ENCODE results near the gene ARHGAP11A. TPM values are rescaled to one million over a fixed set of nuclear protein-coding genes. Genes with fewer than 3 reads are reported as not detected.

The ARHGAP11A gene
- polyA plus RNA-seq, 1 experiment: 9.1 TPM

DNA sequence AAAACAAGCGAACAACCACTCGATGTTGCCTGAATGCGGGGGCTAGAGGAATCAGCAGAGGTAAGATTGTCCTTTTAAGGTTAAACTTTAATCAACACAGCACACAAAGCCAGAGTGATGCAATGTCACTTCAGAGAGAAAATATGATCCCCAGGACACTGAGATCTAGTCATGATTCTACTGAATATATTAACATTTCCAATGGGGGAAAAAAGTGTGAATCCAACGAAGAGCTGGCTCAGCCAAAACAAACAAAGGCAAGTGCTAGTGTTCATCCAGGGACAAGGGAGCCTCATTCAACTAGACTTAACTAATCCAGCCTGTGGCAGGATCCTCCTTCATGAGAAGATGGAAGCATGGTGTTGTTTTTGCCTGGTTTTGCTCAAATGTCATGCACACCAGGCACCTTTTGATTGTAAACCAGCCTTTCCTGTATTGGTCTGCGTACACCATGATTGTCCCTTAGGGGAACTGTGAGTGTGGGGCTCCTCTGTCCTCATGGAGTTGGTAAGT lies 62.0 kb downstream of the ARHGAP11A start:
- CTCF ChIA-PET: interaction anchor here (0.9 to 4.2 kb wide), 2 partner anchors 14 to 28 kb away, joined by 3 to 17 read pairs; no protein-coding TSS in a partner anchor

DNA sequence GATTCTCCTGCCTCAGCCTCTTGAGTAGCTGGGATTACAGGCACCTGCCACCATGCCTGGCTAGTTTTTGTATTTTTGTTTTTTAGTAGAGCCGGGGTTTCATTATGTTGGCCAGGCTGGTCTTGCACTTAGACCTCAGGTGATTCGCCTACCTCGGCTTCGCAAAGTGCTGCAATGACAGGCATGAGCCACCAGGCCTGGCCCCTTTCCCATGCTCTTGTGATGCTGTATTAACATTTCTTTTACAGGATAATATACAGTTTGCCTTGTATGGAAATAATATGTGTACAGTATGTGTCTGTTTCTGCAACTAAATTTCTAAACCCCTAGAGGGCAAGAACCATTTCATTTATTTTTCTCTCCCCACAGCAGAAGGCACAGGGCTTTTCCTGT lies 64.0 kb downstream of the ARHGAP11A start:
- TF ChIP-seq, protein P1, sequence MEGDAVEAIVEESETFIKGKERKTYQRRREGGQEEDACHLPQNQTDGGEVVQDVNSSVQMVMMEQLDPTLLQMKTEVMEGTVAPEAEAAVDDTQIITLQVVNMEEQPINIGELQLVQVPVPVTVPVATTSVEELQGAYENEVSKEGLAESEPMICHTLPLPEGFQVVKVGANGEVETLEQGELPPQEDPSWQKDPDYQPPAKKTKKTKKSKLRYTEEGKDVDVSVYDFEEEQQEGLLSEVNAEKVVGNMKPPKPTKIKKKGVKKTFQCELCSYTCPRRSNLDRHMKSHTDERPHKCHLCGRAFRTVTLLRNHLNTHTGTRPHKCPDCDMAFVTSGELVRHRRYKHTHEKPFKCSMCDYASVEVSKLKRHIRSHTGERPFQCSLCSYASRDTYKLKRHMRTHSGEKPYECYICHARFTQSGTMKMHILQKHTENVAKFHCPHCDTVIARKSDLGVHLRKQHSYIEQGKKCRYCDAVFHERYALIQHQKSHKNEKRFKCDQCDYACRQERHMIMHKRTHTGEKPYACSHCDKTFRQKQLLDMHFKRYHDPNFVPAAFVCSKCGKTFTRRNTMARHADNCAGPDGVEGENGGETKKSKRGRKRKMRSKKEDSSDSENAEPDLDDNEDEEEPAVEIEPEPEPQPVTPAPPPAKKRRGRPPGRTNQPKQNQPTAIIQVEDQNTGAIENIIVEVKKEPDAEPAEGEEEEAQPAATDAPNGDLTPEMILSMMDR (IDR thresholded peaks at IDR 0.05; ENCODE audit: low read depth, low read length): no peak
- Histone ChIP-seq H3K4me3 (ENCODE audit: low read depth, low read length) (no peak overlapping the region), H3K27ac (ENCODE audit: low read depth, low read length) (no peak overlapping the region), H3K9me3 (ENCODE audit: control insufficient read depth, insufficient read depth, low read length) (no peaks in the 10 kb centered on the region), H3K27me3 (ENCODE audit: control insufficient read depth, insufficient read depth, low read length) (no peaks in the 10 kb centered on the region)
- ChIA-PET CTCF (interaction anchor here (0.7 to 4.2 kb wide), 2 partner anchors 16 to 321 kb away, joined by 4 to 17 read pairs; no protein-coding TSS in a partner anchor), POLR2A (interaction anchor here (0.7 kb wide), 1 partner anchor 16 kb away, joined by 5 read pairs; no protein-coding TSS in a partner anchor)
- DNase-seq (ENCODE audit: low read depth, low spot score): no peak

More for the DNA sequence above, 62.0 kb downstream of the ARHGAP11A start:
- DNase-seq (ENCODE audit: low read depth, low spot score): no peak
- Histone ChIP-seq H3K27me3 (ENCODE audit: control insufficient read depth, insufficient read depth, low read length) (no peaks in the 10 kb centered on the region), H3K4me3 (ENCODE audit: low read depth, low read length) (no peak overlapping the region), H3K9me3 (ENCODE audit: control insufficient read depth, insufficient read depth, low read length) (peaks cover under 1% of the 10 kb centered on the region; the same call in 1 of the 2 replicates), H3K27ac (ENCODE audit: low read depth, low read length) (no peak overlapping the region)
- TF ChIP-seq, protein P1 (IDR thresholded peaks at IDR 0.05; ENCODE audit: low read depth, low read length): no peak
- POLR2A ChIA-PET: no interaction called here

DNA sequence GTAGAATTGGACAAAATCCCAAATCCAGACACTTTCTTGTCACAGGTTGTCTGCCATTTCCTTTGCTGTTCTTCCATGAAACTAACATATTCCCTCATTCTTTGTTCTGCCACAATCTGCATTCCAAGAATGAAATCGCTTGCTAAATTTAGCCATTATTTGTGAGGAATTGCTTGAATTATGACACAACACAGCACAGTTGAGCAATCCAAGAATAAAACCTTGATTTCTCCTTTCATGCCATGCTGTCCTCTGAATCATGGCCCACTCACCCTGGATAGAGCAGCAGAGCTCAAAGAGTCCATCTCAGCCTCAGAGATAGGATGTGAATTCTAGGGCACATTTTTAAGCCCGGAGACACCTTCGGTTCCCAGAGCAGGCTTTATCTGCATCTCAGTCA lies 67.3 kb downstream of the ARHGAP11A start:
- DNase-seq (ENCODE audit: low read depth, low spot score): peak; percentile 82
- ChIA-PET CTCF (interaction anchor here (0.5 to 3.2 kb wide), 4 partner anchors 20 to 297 kb away, joined by 3 to 14 read pairs (median 4); no protein-coding TSS in a partner anchor), POLR2A (interaction anchor here (0.7 to 1.2 kb wide), 3 partner anchors 23 to 33 kb away, joined by 3 to 7 read pairs (median 5); no protein-coding TSS in a partner anchor)
- H3K27ac ChIP-seq (ENCODE audit: low read depth, low read length): peak overlapping the region; percentile 72
- no peaks in the 10 kb centered on the region for H3K27me3 ChIP-seq (ENCODE audit: control insufficient read depth, insufficient read depth, low read length)
- TF ChIP-seq, protein P1 (IDR thresholded peaks at IDR 0.05; ENCODE audit: low read depth, low read length): no peak
- no peak overlapping the region for H3K4me3 ChIP-seq (ENCODE audit: low read depth, low read length)
- no peaks in the 10 kb centered on the region for H3K9me3 ChIP-seq (ENCODE audit: control insufficient read depth, insufficient read depth, low read length)

DNA sequence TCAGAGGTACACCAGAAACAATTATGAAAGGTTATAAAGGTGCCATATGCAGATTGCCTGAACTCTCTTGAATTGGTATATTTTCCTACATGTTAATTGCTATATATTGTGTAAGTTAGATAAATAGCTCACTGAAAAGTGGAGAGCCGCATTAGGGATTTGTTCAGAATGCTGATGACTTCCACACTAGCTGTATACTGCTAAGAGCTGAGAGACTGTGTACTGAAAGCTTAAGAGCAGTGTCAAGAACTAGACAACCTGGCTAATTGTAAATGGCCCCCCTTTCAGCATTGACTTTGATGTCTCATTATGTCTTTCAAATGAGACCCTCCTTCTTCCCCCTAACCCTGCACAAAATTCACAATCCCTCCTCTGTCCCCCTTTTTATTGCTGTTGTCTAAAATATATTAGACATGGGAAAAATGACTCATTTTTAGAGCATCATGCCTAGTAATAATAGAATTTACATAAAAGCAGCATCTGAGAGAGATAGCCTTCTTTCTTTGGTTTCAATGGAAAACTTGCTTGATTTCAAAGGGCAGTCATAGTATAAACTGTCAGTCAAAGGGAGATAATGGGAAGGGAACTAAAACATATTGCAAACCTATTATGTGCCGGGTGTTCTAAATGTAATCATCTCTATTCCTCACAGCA lies 67.8 kb downstream of the ARHGAP11A start:
- H3K27ac ChIP-seq (ENCODE audit: low read depth, low read length): peak overlapping the region; percentile 72
- ChIA-PET POLR2A (interaction anchor here (0.7 to 1.2 kb wide), 3 partner anchors 23 to 33 kb away, joined by 3 to 7 read pairs (median 5); no protein-coding TSS in a partner anchor), CTCF (interaction anchor here (0.5 to 3.2 kb wide), 4 partner anchors 21 to 296 kb away, joined by 3 to 14 read pairs (median 4); no protein-coding TSS in a partner anchor)
- no peak for DNase-seq (ENCODE audit: low read depth, low spot score)
- no peak overlapping the region for H3K4me3 ChIP-seq (ENCODE audit: low read depth, low read length)
- no peaks in the 10 kb centered on the region for H3K9me3 ChIP-seq (ENCODE audit: control insufficient read depth, insufficient read depth, low read length)
- TF ChIP-seq, protein P1 (IDR thresholded peaks at IDR 0.05; ENCODE audit: low read depth, low read length): no peak
- no peaks in the 10 kb centered on the region for H3K27me3 ChIP-seq (ENCODE audit: control insufficient read depth, insufficient read depth, low read length)
